Activated CD4-positive, alpha-beta memory T cell treated with anti-CD3 and anti-CD28 coated beads, Interleukin-2, amount 10 ng/mL, durations not matched to agents 7 days and 5 days (primary cell): ENCODE data around the gene RRP7A. TPM values are rescaled to one million over a fixed set of nuclear protein-coding genes. Genes with fewer than 3 reads are reported as not detected.
"Not testable (repeated sequence)": the region's sequence is repeated elsewhere in the genome, so short reads cannot be mapped to it uniquely, and the experiment has no call there.

Experiments used
- CTCF ChIA-PET: fragments of 350-600 bp; sonication (Branson Sonifier 250); formaldehyde crosslinking; loops from one replicate; lab custom pipeline; 2021; ENCODE audit warnings: antibody characterized with exemption, inconsistent platforms; lab: Charles Lee
- POLR2A ChIA-PET: fragments of 350-600 bp; sonication (Branson Sonifier 250); formaldehyde crosslinking; loops from one replicate; lab custom pipeline; 2021; ENCODE audit warnings: antibody characterized with exemption; lab: Charles Lee
- DNase-seq: peaks from one replicate; pipeline ENCODE4 v3.0.0-alpha.2; 2020
- H3K27ac Mint-ChIP-seq: one replicate; pipeline ENCODE4 v1.8.0; 2021; ENCODE audit warnings: mild to moderate bottlenecking, mixed read lengths
- H3K27me3 Mint-ChIP-seq: one replicate; pipeline ENCODE4 v1.8.0; 2021; ENCODE audit warnings: mixed read lengths
- H3K36me3 Mint-ChIP-seq: one replicate; pipeline ENCODE4 v1.8.0; 2021; ENCODE audit warnings: low read depth, mixed read lengths
- H3K4me1 Mint-ChIP-seq: one replicate; pipeline ENCODE4 v1.8.0; 2021; ENCODE audit warnings: mixed read lengths
- H3K4me3 Mint-ChIP-seq: one replicate; pipeline ENCODE4 v1.8.0; 2021; ENCODE audit warnings: mild to moderate bottlenecking, mixed read lengths
- H3K9me3 Mint-ChIP-seq: one replicate; pipeline ENCODE4 v1.8.0; 2021; ENCODE audit warnings: mixed read lengths
- total RNA-seq, 2 experiments: library from RNA; stranded (reverse); gene quantifications; one replicate each; pipeline ENCODE4 v1.2.3, GENCODE V29; 2021

The RRP7A gene
- total RNA-seq, 2 experiments from 2014 or later: 58.8 to 62.5 TPM

- ChIA-PET POLR2A (interaction anchor here (1.5 kb wide), 2 partner anchors 19 to 82 kb away, joined by 3 to 4 read pairs; no protein-coding TSS in a partner anchor), CTCF (interaction anchor here (0.9 to 1.6 kb wide), 2 partner anchors 19 to 30 kb away, joined by 3 to 5 read pairs; no protein-coding TSS in a partner anchor)
- not testable (repeated sequence) for H3K27ac Mint-ChIP-seq, H3K36me3 Mint-ChIP-seq, H3K27me3 Mint-ChIP-seq, H3K9me3 Mint-ChIP-seq, DNase-seq, H3K4me3 Mint-ChIP-seq
- peaks cover 30% of the 10 kb centered on the region for H3K4me1 Mint-ChIP-seq
Observed at GRCh38 chr22:42531401-42532084, 11.9 kb upstream of the RRP7A start.

- H3K4me1 Mint-ChIP-seq: peaks cover 30% of the 10 kb centered on the region
- H3K36me3 Mint-ChIP-seq, DNase-seq, H3K4me3 Mint-ChIP-seq, H3K9me3 Mint-ChIP-seq, H3K27me3 Mint-ChIP-seq, H3K27ac Mint-ChIP-seq, POLR2A ChIA-PET, CTCF ChIA-PET: not testable (repeated sequence)
Observed at GRCh38 chr22:42529435-42529834, 9.8 kb upstream of the RRP7A start.

- H3K27ac Mint-ChIP-seq: peak overlapping the region; percentile 1
- CTCF ChIA-PET: no interaction called here
Observed at GRCh38 chr22:42528591-42529307, 9.2 kb upstream of the RRP7A start.

GRCh38 chr22:42522546-42522945 lies 3.0 kb upstream of the RRP7A start:
- H3K4me3 Mint-ChIP-seq: no peak overlapping the region
- no peaks in the 10 kb centered on the region for H3K9me3 Mint-ChIP-seq
- ChIA-PET POLR2A (no interaction called here), CTCF (no interaction called here)
- no peak overlapping the region for H3K27ac Mint-ChIP-seq
- H3K36me3 Mint-ChIP-seq: peaks cover 4% of the 10 kb centered on the region
- peaks cover 7% of the 10 kb centered on the region for H3K27me3 Mint-ChIP-seq
- DNase-seq: no peak
- H3K4me1 Mint-ChIP-seq: peaks cover 20% of the 10 kb centered on the region

More at GRCh38 chr22:42528591-42529307, 9.2 kb upstream of the RRP7A start:
- Mint-ChIP-seq H3K36me3 (no peaks in the 10 kb centered on the region), H3K27me3 (peaks cover 9% of the 10 kb centered on the region), H3K4me3 (no peak overlapping the region), H3K9me3 (no peaks in the 10 kb centered on the region), H3K4me1 (peaks cover 26% of the 10 kb centered on the region)
- POLR2A ChIA-PET: no interaction called here
- DNase-seq: no peak

- Mint-ChIP-seq H3K27ac (no peak overlapping the region), H3K4me1 (peaks cover 20% of the 10 kb centered on the region), H3K4me3 (peak overlapping the region; percentile 26), H3K36me3 (peaks cover 10% of the 10 kb centered on the region), H3K9me3 (no peaks in the 10 kb centered on the region), H3K27me3 (peaks cover 5% of the 10 kb centered on the region)
- POLR2A ChIA-PET: interaction anchor here (0.6 to 1.2 kb wide), 2 partner anchors 93 to 652 kb away, joined by 3 read pairs; partner anchors contain the start of gene POLDIP3
- CTCF ChIA-PET: no interaction called here
- DNase-seq: no peak
Observed at GRCh38 chr22:42521228-42521546, 1.6 kb upstream of the RRP7A start.

- peak overlapping the region; percentile 96 for H3K4me3 Mint-ChIP-seq
- POLR2A ChIA-PET: interaction anchor here (1.1 to 1.2 kb wide), 3 partner anchors 15 to 96 kb away, joined by 3 to 4 read pairs (median 3); partner anchors contain the start of gene POLDIP3
- peak; percentile 31 for DNase-seq
- peaks cover 20% of the 10 kb centered on the region for H3K36me3 Mint-ChIP-seq
- CTCF ChIA-PET: interaction anchor here (0.7 kb wide), 1 partner anchor 9 kb away, joined by 3 read pairs; no protein-coding TSS in a partner anchor
- not testable (repeated sequence) for H3K27me3 Mint-ChIP-seq, H3K9me3 Mint-ChIP-seq
- H3K27ac Mint-ChIP-seq: peak overlapping the region; percentile 89
- H3K4me1 Mint-ChIP-seq: peaks cover 20% of the 10 kb centered on the region
Observed at GRCh38 chr22:42518638-42519524, 715 bp downstream of the RRP7A start.

GRCh38 chr22:42517103-42517502 lies 2.5 kb downstream of the RRP7A start:
- not testable (repeated sequence) for H3K27me3 Mint-ChIP-seq, H3K4me3 Mint-ChIP-seq, H3K27ac Mint-ChIP-seq, DNase-seq, H3K9me3 Mint-ChIP-seq
- H3K4me1 Mint-ChIP-seq: peaks cover 20% of the 10 kb centered on the region
- ChIA-PET POLR2A (interaction anchor here (1.4 kb wide), 1 partner anchor 9 kb away, joined by 3 read pairs; no protein-coding TSS in a partner anchor), CTCF (interaction anchor here (0.6 kb wide), 1 partner anchor 306 kb away, joined by 3 read pairs; no protein-coding TSS in a partner anchor)
- H3K36me3 Mint-ChIP-seq: peaks cover 20% of the 10 kb centered on the region

- no peaks in the 10 kb centered on the region for H3K27me3 Mint-ChIP-seq
- no peak for DNase-seq
- CTCF ChIA-PET: no interaction called here
- peaks cover 17% of the 10 kb centered on the region for H3K4me1 Mint-ChIP-seq
- no peak overlapping the region for H3K4me3 Mint-ChIP-seq
- peaks cover 23% of the 10 kb centered on the region for H3K36me3 Mint-ChIP-seq
- H3K27ac Mint-ChIP-seq: no peak overlapping the region
- H3K9me3 Mint-ChIP-seq: no peaks in the 10 kb centered on the region
- POLR2A ChIA-PET: interaction anchor here (1.4 kb wide), 1 partner anchor 8 kb away, joined by 3 read pairs; no protein-coding TSS in a partner anchor
Observed at GRCh38 chr22:42515896-42516295, 3.7 kb downstream of the RRP7A start.

GRCh38 chr22:42515304-42515703 lies 4.3 kb downstream of the RRP7A start:
- DNase-seq, POLR2A ChIA-PET, H3K9me3 Mint-ChIP-seq, H3K27me3 Mint-ChIP-seq, CTCF ChIA-PET, H3K4me3 Mint-ChIP-seq, H3K27ac Mint-ChIP-seq: not testable (repeated sequence)
- peaks cover 27% of the 10 kb centered on the region for H3K36me3 Mint-ChIP-seq
- peaks cover 16% of the 10 kb centered on the region for H3K4me1 Mint-ChIP-seq

GRCh38 chr22:42514331-42514730 lies 5.3 kb downstream of the RRP7A start:
- POLR2A ChIA-PET, H3K9me3 Mint-ChIP-seq, H3K4me3 Mint-ChIP-seq, H3K27ac Mint-ChIP-seq, DNase-seq, H3K4me1 Mint-ChIP-seq, H3K27me3 Mint-ChIP-seq, CTCF ChIA-PET: not testable (repeated sequence)
- peaks cover 29% of the 10 kb centered on the region for H3K36me3 Mint-ChIP-seq

- POLR2A ChIA-PET, H3K4me1 Mint-ChIP-seq, DNase-seq, H3K9me3 Mint-ChIP-seq, H3K27me3 Mint-ChIP-seq, H3K27ac Mint-ChIP-seq, CTCF ChIA-PET, H3K4me3 Mint-ChIP-seq: not testable (repeated sequence)
- peaks cover 25% of the 10 kb centered on the region for H3K36me3 Mint-ChIP-seq
Observed at GRCh38 chr22:42512273-42512990, 7.2 kb downstream of the RRP7A start.

- Mint-ChIP-seq H3K9me3 (no peaks in the 10 kb centered on the region), H3K27me3 (no peaks in the 10 kb centered on the region), H3K36me3 (peaks cover 20% of the 10 kb centered on the region), H3K4me1 (no peaks in the 10 kb centered on the region), H3K4me3 (no peak overlapping the region), H3K27ac (no peak overlapping the region)
- POLR2A ChIA-PET: no interaction called here
- CTCF ChIA-PET: no interaction called here
- no peak for DNase-seq
Observed at GRCh38 chr22:42511401-42511891, 8.2 kb downstream of the RRP7A start.
